K562 treated with DMSO at 1 percent for 12 hours (cell line): ENCODE results near the gene ZC3H10. TPM values are rescaled to one million over a fixed set of nuclear protein-coding genes. Genes with fewer than 3 reads are reported as not detected.

Experiments
- total RNA-seq: library from RNA; unstranded; fragments of 300-600 nt; gene quantifications from 2 replicates; pipeline ENCODE4 v1.2.3, GENCODE V29; 2022; ENCODE audit not compliant: insufficient read depth

Gene ZC3H10, protein sequence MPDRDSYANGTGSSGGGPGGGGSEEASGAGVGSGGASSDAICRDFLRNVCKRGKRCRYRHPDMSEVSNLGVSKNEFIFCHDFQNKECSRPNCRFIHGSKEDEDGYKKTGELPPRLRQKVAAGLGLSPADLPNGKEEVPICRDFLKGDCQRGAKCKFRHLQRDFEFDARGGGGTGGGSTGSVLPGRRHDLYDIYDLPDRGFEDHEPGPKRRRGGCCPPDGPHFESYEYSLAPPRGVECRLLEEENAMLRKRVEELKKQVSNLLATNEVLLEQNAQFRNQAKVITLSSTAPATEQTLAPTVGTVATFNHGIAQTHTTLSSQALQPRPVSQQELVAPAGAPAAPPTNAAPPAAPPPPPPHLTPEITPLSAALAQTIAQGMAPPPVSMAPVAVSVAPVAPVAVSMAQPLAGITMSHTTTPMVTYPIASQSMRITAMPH
- 3.0 and 6.0 TPM in 2 replicates for total RNA-seq

DNA sequence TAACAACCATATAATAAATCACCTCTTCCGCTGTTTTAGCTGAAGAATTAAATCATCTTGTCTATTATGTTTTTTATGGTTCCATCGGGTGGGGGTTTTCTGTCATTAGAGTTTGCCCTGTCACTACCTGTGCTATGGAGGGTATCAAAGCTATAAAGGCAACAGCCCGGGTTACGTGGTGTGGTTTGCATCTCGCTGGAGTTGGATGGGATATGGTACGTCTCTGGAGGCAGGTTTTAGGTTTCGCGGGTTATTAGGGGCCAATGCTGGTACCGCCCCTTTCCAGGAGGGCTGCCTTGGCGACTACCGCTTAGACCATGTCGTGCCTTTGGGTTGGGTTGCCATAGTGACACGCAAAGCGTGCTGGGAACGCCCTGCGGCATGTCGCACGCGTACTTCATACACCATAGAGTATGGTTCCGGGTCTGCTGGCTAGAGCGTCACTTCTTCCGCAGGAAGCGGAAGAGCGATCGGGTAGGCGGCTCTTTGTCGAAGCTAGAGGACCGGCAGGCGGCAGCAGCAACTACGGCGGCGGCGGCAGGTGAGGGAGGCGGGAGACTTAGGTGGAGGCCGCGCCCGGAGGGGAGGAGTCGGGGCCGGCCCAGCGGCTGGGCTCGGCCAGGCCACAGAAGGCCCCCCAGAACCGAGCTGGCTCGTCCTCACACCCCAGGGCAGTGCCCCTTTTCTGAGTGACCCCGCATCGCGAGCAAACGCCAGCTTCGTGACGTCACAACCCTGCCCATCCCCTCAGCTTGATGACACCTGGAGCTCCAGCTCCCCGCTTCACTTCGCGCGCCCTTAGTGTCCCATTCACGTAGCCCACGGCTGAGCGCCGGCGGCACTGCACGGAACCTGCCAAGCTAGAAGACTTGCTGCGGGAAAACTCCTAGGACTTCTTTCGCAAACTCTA lies at the start of gene ZC3H10:
Gene ZC3H10, plus strand, starts transcription at position 489 of the 910 bp plus-strand sequence. CDS start 2,297 bp downstream, outside the sequence.

DNA sequence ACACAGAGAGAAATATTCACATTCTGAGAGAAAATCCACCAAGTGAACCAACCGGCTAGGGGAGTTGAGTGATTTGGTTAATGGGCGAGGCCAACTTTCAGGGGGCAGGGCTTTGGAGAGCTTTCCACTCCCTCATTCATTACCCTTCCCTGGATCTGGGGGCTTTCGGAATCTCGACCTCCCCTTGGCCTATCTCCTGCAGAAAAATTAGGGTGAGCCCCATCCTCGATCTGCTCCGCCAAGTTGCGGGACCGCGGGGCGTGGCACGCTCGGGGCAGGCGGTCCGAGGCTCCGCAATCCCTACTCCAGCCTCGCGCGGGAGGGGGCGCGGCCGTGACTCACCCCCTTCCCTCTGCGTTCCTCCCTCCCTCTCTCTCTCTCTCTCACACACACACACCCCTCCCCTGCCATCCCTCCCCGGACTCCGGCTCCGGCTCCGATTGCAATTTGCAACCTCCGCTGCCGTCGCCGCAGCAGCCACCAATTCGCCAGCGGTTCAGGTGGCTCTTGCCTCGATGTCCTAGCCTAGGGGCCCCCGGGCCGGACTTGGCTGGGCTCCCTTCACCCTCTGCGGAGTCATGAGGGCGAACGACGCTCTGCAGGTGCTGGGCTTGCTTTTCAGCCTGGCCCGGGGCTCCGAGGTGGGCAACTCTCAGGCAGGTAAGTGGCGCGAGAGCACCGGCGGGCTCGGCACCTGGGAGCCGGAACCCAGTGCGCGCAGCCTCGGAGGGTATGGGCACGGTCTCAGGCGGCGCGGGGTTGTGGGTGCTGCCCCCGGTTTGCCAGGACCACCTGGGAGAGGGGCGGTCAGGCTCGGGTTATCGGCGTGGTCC lies 38.1 kb upstream of the ZC3H10 start, which contains the start of gene ERBB3:
Gene ERBB3, plus strand, starts transcription at position 443 of the 833 bp plus-strand sequence. Its CDS starts 136 bp downstream, at position 579.

DNA sequence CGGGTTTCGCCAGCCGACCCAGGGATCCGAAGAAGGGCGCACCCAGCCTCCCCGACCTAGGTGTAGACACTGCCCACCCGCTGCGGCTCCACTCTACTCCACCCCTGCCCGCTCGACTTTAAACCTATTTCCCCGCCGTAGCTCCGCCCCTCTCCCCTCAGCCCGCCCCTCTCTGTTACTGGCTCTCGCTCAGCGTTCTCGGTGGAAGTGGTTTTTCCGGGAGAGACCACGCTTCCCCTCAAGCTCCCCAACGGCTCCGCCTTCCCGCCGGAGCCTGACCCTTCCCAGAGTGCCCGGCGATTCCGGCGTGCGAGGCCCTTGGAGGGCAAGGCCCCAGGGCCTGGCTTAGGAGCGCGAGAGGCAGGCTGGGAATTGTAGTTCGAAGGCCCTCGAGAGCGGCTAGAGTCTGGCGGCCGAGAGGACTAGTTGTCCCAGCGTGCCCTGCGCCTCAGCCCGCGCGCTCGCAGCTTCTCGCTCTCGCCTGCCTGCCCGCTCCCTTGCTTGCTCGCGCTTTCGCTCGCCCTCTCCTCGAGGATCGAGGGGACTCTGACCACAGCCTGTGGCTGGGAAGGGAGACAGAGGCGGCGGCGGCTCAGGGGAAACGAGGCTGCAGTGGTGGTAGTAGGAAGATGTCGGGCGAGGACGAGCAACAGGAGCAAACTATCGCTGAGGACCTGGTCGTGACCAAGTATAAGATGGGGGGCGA lies 13.8 kb upstream of the ZC3H10 start, which contains the start of gene PA2G4:
Gene PA2G4, plus strand, starts transcription at position 451 of the 706 bp plus-strand sequence. Its CDS starts 179 bp downstream, at position 630.

GRCh38 chr12:56116267-56117081 lies 1.6 kb upstream of the ZC3H10 start, which contains the start of gene RPL41:
TSS of gene RPL41 (plus strand) at chr12:56116633.

GRCh38 chr12:56127888-56128669 lies 10.0 kb downstream of the ZC3H10 start, which contains the start of gene ESYT1:
TSS of gene ESYT1 (plus strand) at chr12:56128267. CDS start at chr12:56128320, 53 bp downstream.

GRCh38 chr12:56152132-56152755 lies 34.2 kb downstream of the ZC3H10 start, which contains the start of gene MYL6B:
TSS of gene MYL6B (plus strand) at chr12:56152587. CDS start at chr12:56153919, 1,332 bp downstream.

GRCh38 chr12:56158029-56158925 lies 40.2 kb downstream of the ZC3H10 start, which contains the start of gene MYL6:
TSS of gene MYL6 (plus strand) at chr12:56158359. CDS start at chr12:56158402, 43 bp downstream.

Other genes with a start within 250 kb of the ZC3H10 start
- gene PYM1, start 190.4 kb upstream of the ZC3H10 start, total RNA-seq: 25.3 and 31.8 TPM in 2 replicates
- 20.0 and 41.3 TPM in 2 replicates for gene DGKA, start 187.1 kb upstream of the ZC3H10 start, total RNA-seq
- 1.6 and 2.3 TPM in 2 replicates for gene PMEL, start 152.2 kb upstream of the ZC3H10 start, total RNA-seq
- gene CDK2, start 151.4 kb upstream of the ZC3H10 start, total RNA-seq: 60.8 and 102 TPM in 2 replicates
- 24.7 and 53.6 TPM in 2 replicates for gene RAB5B, start 144.2 kb upstream of the ZC3H10 start, total RNA-seq
- gene SUOX, start 121.0 kb upstream of the ZC3H10 start, total RNA-seq: 28.3 and 47.1 TPM in 2 replicates
- 5.5 and 28.5 TPM in 2 replicates for gene IKZF4, start 97.2 kb upstream of the ZC3H10 start, total RNA-seq
- 356 and 471 TPM in 2 replicates for gene RPS26, start 76.3 kb upstream of the ZC3H10 start, total RNA-seq
- gene ERBB3, start 38.1 kb upstream of the ZC3H10 start, total RNA-seq: 4.0 and 6.2 TPM in 2 replicates
- 117 and 191 TPM in 2 replicates for gene PA2G4, start 13.7 kb upstream of the ZC3H10 start, total RNA-seq
- 3,882 and 7,413 TPM in 2 replicates for gene RPL41, start 1.6 kb upstream of the ZC3H10 start, total RNA-seq
- gene ESYT1, start 10.0 kb downstream of the ZC3H10 start, total RNA-seq: 118 and 171 TPM in 2 replicates
- gene MYL6B, start 34.3 kb downstream of the ZC3H10 start, total RNA-seq: 39.6 and 50.9 TPM in 2 replicates
- 825 and 1,302 TPM in 2 replicates for gene MYL6, start 40.1 kb downstream of the ZC3H10 start, total RNA-seq
- gene SMARCC2, start 71.2 kb downstream of the ZC3H10 start, total RNA-seq: 21.7 and 70.9 TPM in 2 replicates
- gene RNF41, start 103.7 kb downstream of the ZC3H10 start, total RNA-seq: 21.4 and 47.7 TPM in 2 replicates
- gene NABP2, start 106.1 kb downstream of the ZC3H10 start, total RNA-seq: 41.0 and 51.8 TPM in 2 replicates
- gene SLC39A5, start 111.8 kb downstream of the ZC3H10 start, total RNA-seq: not detected in 2 replicates
- 9.6 and 33.7 TPM in 2 replicates for gene ANKRD52, start 140.1 kb downstream of the ZC3H10 start, total RNA-seq
- gene COQ10A, start 148.7 kb downstream of the ZC3H10 start, total RNA-seq: 43.3 and 62.5 TPM in 2 replicates
- gene CS, start 182.1 kb downstream of the ZC3H10 start, total RNA-seq: 81.3 and 200 TPM in 2 replicates
- gene CNPY2, start 197.7 kb downstream of the ZC3H10 start, total RNA-seq: 79.7 and 93.3 TPM in 2 replicates
- 12.5 and 26.6 TPM in 2 replicates for gene PAN2, start 215.7 kb downstream of the ZC3H10 start, total RNA-seq
- 13.7 and 23.5 TPM in 2 replicates for gene IL23A, start 220.6 kb downstream of the ZC3H10 start, total RNA-seq
- 25.6 and 60.4 TPM in 2 replicates for gene STAT2, start 241.8 kb downstream of the ZC3H10 start, total RNA-seq
- not detected in 2 replicates for gene APOF, start 244.6 kb downstream of the ZC3H10 start, total RNA-seq